ENCODE data around the gene SETD1A. TPM values are rescaled to one million over a fixed set of nuclear protein-coding genes. Genes with fewer than 3 reads are reported as not detected.

Gene SETD1A
- total and polyA plus RNA-seq, 2 of the 8 experiments (the other 6 are each of a cell fraction or from before 2014, with no cell fraction given): 4.8 to 29.0 TPM

GRCh38 chr16:30912794-30913412 lies 44.7 kb upstream of the SETD1A start:
- no peak overlapping the region for H3K23ac ChIP-seq (ENCODE audit: insufficient read length)
- ChIA-PET CTCF (ENCODE audit: partially characterized antibody) (interaction anchor here (2.1 to 2.2 kb wide), 2 partner anchors 11 to 68 kb away, joined by 11 to 12 read pairs; no protein-coding TSS in a partner anchor), POLR2A (ENCODE audit: partially characterized antibody) (interaction anchor here (1.3 to 1.7 kb wide), 3 partner anchors 11 to 165 kb away, joined by 3 to 5 read pairs (median 4); partner anchors contain the start of gene CTF1)
- H3K4me1 ChIP-seq (replicated peaks in 1 of 4; ENCODE audit: control insufficient read depth in 3 of 4, insufficient read depth in 4 of 4, low read length in 3 of 4): peaks cover 0 to 9% (median 7%) of the 10 kb centered on the region in 4 experiments; a peak in 6 of 7 replicates
- H4K8ac ChIP-seq (ENCODE audit: extremely low read depth, insufficient read depth, low read length): no peak overlapping the region
- no peak overlapping the region for H3K4ac ChIP-seq (replicated peaks; ENCODE audit: insufficient read length, low read depth, low read length)
- no peak for TF ChIP-seq SP2 (IDR thresholded peaks at IDR 0.05; ENCODE audit: low read length)
- TF ChIP-seq CHD2 (IDR thresholded peaks at IDR 0.05; ENCODE audit: low read length): no peak
- TF ChIP-seq CTCF (IDR thresholded peaks at IDR 0.05; ENCODE audit: control extremely low read depth in 1 of 3, insufficient read depth in 1 of 3, low read depth in 1 of 3, low read length in 3 of 3): no peak
- TF ChIP-seq CHD1 (IDR thresholded peaks at IDR 0.05; ENCODE audit: low read depth, low read length): no peak
- TF ChIP-seq BACH1 (IDR thresholded peaks at IDR 0.05; ENCODE audit: low read length): no peak
- no peak for TF ChIP-seq TCF12 (IDR thresholded peaks at IDR 0.05; ENCODE audit: low read depth, low read length)
- no peak for FAIRE-seq
- H2BK20ac ChIP-seq (ENCODE audit: low read length): no peak overlapping the region
- no peaks in the 10 kb centered on the region for H3K23me2 ChIP-seq (ENCODE audit: low read depth, low read length)
- H3K14ac ChIP-seq (ENCODE audit: insufficient read length): no peak overlapping the region
- H4K20me1 ChIP-seq (replicated peaks in 1 of 2; ENCODE audit: control insufficient read depth in 1 of 2, insufficient read depth in 2 of 2, low read length in 2 of 2): no peaks in the 10 kb centered on the region
- H3K4me3 ChIP-seq (ENCODE audit: extremely low read depth in 1 of 4, insufficient read depth in 2 of 4, low read depth in 3 of 4, low read length in 4 of 4): no peak overlapping the region
- H3K56ac ChIP-seq (replicated peaks; ENCODE audit: insufficient read length, low read depth, low read length): no peak overlapping the region
- H2BK15ac ChIP-seq (ENCODE audit: low read length): no peak overlapping the region
- H2AFZ ChIP-seq (ENCODE audit: low read length): no peak overlapping the region
- H3K79me2 ChIP-seq (ENCODE audit: control insufficient read depth in 1 of 2, insufficient read depth in 2 of 2, low read length in 2 of 2): no peaks in the 10 kb centered on the region
- H3K27me3 ChIP-seq (replicated peaks in 1 of 4; ENCODE audit: control insufficient read depth in 3 of 4, extremely low read depth in 1 of 4, insufficient read depth in 3 of 4, low read length in 3 of 4): no peaks in the 10 kb centered on the region
- H3K36me3 ChIP-seq (ENCODE audit: control insufficient read depth in 2 of 4, insufficient read depth in 4 of 4, low read length in 3 of 4): no peaks in the 10 kb centered on the region
- no peak overlapping the region for H3K4me2 ChIP-seq (ENCODE audit: insufficient read depth in 1 of 2, low read depth in 2 of 2, low read length in 2 of 2)
- H3K27ac ChIP-seq (ENCODE audit: low read depth, low read length): no peak overlapping the region
- no peak overlapping the region for H3K18ac ChIP-seq (ENCODE audit: extremely low read depth, low read length)
- H4K5ac ChIP-seq (ENCODE audit: insufficient read length, low read depth, low read length): no peak overlapping the region
- H3K9ac ChIP-seq (replicated peaks in 1 of 4; ENCODE audit: extremely low read depth in 1 of 4, low read depth in 3 of 4, low read length in 3 of 4): no peak overlapping the region
- WGBS, 2 experiments (ENCODE audit: extremely low coverage in 1 of 2, insufficient coverage in 1 of 2, insufficient read length in 1 of 2, insufficient replicate concordance in 2 of 2, low coverage in 1 of 2, low lambda C conversion rate in 2 of 2, missing lambda C conversion rate in 1 of 2): 88% methylated on average over 6 of the region's 6 CpGs; no CpG with 5 or more reads in 1 of the 2 experiments
- no peak overlapping the region for H2AK5ac ChIP-seq (ENCODE audit: low read depth, low read length)
- H2BK12ac ChIP-seq (ENCODE audit: low read depth, low read length): no peak overlapping the region
- no peaks in the 10 kb centered on the region for H3K79me1 ChIP-seq (ENCODE audit: low read depth, low read length)
- no peak overlapping the region for H2BK120ac ChIP-seq (replicated peaks; ENCODE audit: low read depth, low read length)
- H2BK5ac ChIP-seq (ENCODE audit: low read depth, low read length): no peak overlapping the region
- no peaks in the 10 kb centered on the region for H3K9me3 ChIP-seq (ENCODE audit: insufficient read depth in 2 of 2, low read depth in 1 of 2, low read length in 1 of 2)
- H4K91ac ChIP-seq (replicated peaks; ENCODE audit: insufficient read length, low read length): no peak overlapping the region
- no peak for DNase-seq (ENCODE audit: low read depth in 1 of 2, low spot score in 2 of 2)

All from H1 (cell line).